Effector memory CD8-positive, alpha-beta T cell (primary cell): ENCODE measurements around the gene SYNM.

Experiments
- ATAC-seq: fragments of 150-1000 bp; cut with Tn5 transposase; replicated peaks from 2 replicates; pipeline ENCODE4 v1.10.0; 2021; ENCODE audit warnings: mild to moderate bottlenecking, moderate library complexity
- DNase-seq, 3 experiments: peaks; one replicate each; pipeline ENCODE4 v3.0.0; 2021
- H3K27ac Mint-ChIP-seq, 2 donors: one replicate each; pipeline ENCODE4 v1.8.0; 2022; ENCODE audit warnings: mild to moderate bottlenecking in 2 of 2, mixed read lengths in 2 of 2, moderate library complexity in 2 of 2
- H3K27me3 Mint-ChIP-seq, 2 donors: one replicate each; pipeline ENCODE4 v1.8.0; 2022; ENCODE audit warnings: mixed read lengths in 2 of 2
- H3K36me3 Mint-ChIP-seq: one replicate; pipeline ENCODE4 v1.8.0; 2022; ENCODE audit warnings: mild to moderate bottlenecking, moderate library complexity, mixed read lengths; ENCODE audit not compliant: insufficient read depth
- H3K4me1 Mint-ChIP-seq, 2 donors: one replicate each; pipeline ENCODE4 v1.8.0; 2022; ENCODE audit warnings: low read depth in 2 of 2, mixed read lengths in 2 of 2
- H3K4me3 Mint-ChIP-seq, 2 donors: one replicate each; pipeline ENCODE4 v1.8.0; 2022; ENCODE audit warnings: mild to moderate bottlenecking in 2 of 2, mixed read lengths in 2 of 2, moderate library complexity in 2 of 2
- H3K9me3 Mint-ChIP-seq, 2 donors: one replicate each; pipeline ENCODE4 v1.8.0; 2022; ENCODE audit warnings: mixed read lengths in 2 of 2

SYNM gene

GRCh38 chr15:99154271-99154670 is 49.4 kb downstream of the SYNM start:
- DNase-seq (no peak), ATAC-seq (no peak)
- Mint-ChIP-seq H3K4me1 (no peaks in the 10 kb centered on the region), H3K36me3 (no peaks in the 10 kb centered on the region), H3K4me3 (no peak overlapping the region), H3K27ac (no peak overlapping the region), H3K27me3 (peaks cover 10 to 44% of the 10 kb centered on the region in 2 donors), H3K9me3 (no peaks in the 10 kb centered on the region)

GRCh38 chr15:99155961-99156443 is 51.1 kb downstream of the SYNM start:
- Mint-ChIP-seq H3K36me3 (no peaks in the 10 kb centered on the region), H3K27me3 (peaks cover 10 to 31% of the 10 kb centered on the region in 2 donors), H3K9me3 (no peaks in the 10 kb centered on the region), H3K4me3 (no peak overlapping the region), H3K4me1 (no peaks in the 10 kb centered on the region), H3K27ac (no peak overlapping the region)
- ATAC-seq = no peak
- no peak for DNase-seq

- H3K4me1 Mint-ChIP-seq = no peaks in the 10 kb centered on the region
- no peak overlapping the region for H3K27ac Mint-ChIP-seq
- H3K36me3 Mint-ChIP-seq = no peaks in the 10 kb centered on the region
- H3K9me3 Mint-ChIP-seq = no peaks in the 10 kb centered on the region
- no peak overlapping the region for H3K4me3 Mint-ChIP-seq
- DNase-seq = no peak
- no peak for ATAC-seq
- peaks cover 10 to 16% of the 10 kb centered on the region in 2 donors for H3K27me3 Mint-ChIP-seq
Observed at GRCh38 chr15:99157456-99157855, 52.6 kb downstream of the SYNM start.

GRCh38 chr15:99158626-99159412 is 53.9 kb downstream of the SYNM start:
- H3K27me3 Mint-ChIP-seq = peaks cover 9 to 10% of the 10 kb centered on the region in 2 donors
- no peaks in the 10 kb centered on the region for H3K9me3 Mint-ChIP-seq
- H3K36me3 Mint-ChIP-seq = no peaks in the 10 kb centered on the region
- no peak for ATAC-seq
- no peak overlapping the region for H3K4me3 Mint-ChIP-seq
- no peaks in the 10 kb centered on the region for H3K4me1 Mint-ChIP-seq
- DNase-seq = no peak
- H3K27ac Mint-ChIP-seq = no peak overlapping the region

- peaks cover 0 to under 1% of the 10 kb centered on the region in 2 donors for H3K27me3 Mint-ChIP-seq
- DNase-seq (no peak), ATAC-seq (peak; percentile 36)
- no peaks in the 10 kb centered on the region for H3K36me3 Mint-ChIP-seq
- no peaks in the 10 kb centered on the region for H3K4me1 Mint-ChIP-seq
- H3K4me3 Mint-ChIP-seq = no peak overlapping the region
- H3K9me3 Mint-ChIP-seq = no peaks in the 10 kb centered on the region
- H3K27ac Mint-ChIP-seq = no peak overlapping the region
Observed at GRCh38 chr15:99163271-99164062, 58.6 kb downstream of the SYNM start.

- no peak for DNase-seq
Observed at GRCh38 chr15:99164119-99164518, 59.2 kb downstream of the SYNM start.

GRCh38 chr15:99165020-99165790 is 60.3 kb downstream of the SYNM start:
- H3K9me3 Mint-ChIP-seq = no peaks in the 10 kb centered on the region
- no peaks in the 10 kb centered on the region for H3K27me3 Mint-ChIP-seq
- H3K27ac Mint-ChIP-seq = no peak overlapping the region
- H3K4me3 Mint-ChIP-seq = no peak overlapping the region
- ATAC-seq (no peak), DNase-seq (no peak)
- H3K36me3 Mint-ChIP-seq = no peaks in the 10 kb centered on the region
- no peaks in the 10 kb centered on the region for H3K4me1 Mint-ChIP-seq

More at GRCh38 chr15:99164119-99164518, 59.2 kb downstream of the SYNM start:
- H3K27ac Mint-ChIP-seq = no peak overlapping the region
- no peaks in the 10 kb centered on the region for H3K4me1 Mint-ChIP-seq
- no peak for ATAC-seq
- H3K9me3 Mint-ChIP-seq = no peaks in the 10 kb centered on the region
- no peaks in the 10 kb centered on the region for H3K36me3 Mint-ChIP-seq
- H3K4me3 Mint-ChIP-seq = no peak overlapping the region
- H3K27me3 Mint-ChIP-seq = no peaks in the 10 kb centered on the region

GRCh38 chr15:99165956-99166689 is 61.2 kb downstream of the SYNM start:
- Mint-ChIP-seq H3K9me3 (no peaks in the 10 kb centered on the region), H3K27me3 (no peaks in the 10 kb centered on the region), H3K27ac (no peak overlapping the region), H3K4me3 (no peak overlapping the region), H3K36me3 (no peaks in the 10 kb centered on the region), H3K4me1 (no peaks in the 10 kb centered on the region)
- ATAC-seq = no peak
- DNase-seq = no peak

- Mint-ChIP-seq H3K4me1 (no peaks in the 10 kb centered on the region), H3K9me3 (no peaks in the 10 kb centered on the region), H3K27me3 (no peaks in the 10 kb centered on the region), H3K36me3 (no peaks in the 10 kb centered on the region), H3K27ac (no peak overlapping the region), H3K4me3 (no peak overlapping the region)
- no peak for DNase-seq
- no peak for ATAC-seq
Observed at GRCh38 chr15:99167201-99167600, 62.3 kb downstream of the SYNM start.

GRCh38 chr15:99167640-99168039 is 62.8 kb downstream of the SYNM start:
- H3K27ac Mint-ChIP-seq = no peak overlapping the region
- no peak overlapping the region for H3K4me3 Mint-ChIP-seq
- DNase-seq (no peak), ATAC-seq (no peak)
- no peaks in the 10 kb centered on the region for H3K9me3 Mint-ChIP-seq
- H3K36me3 Mint-ChIP-seq = no peaks in the 10 kb centered on the region
- H3K27me3 Mint-ChIP-seq = no peaks in the 10 kb centered on the region
- no peaks in the 10 kb centered on the region for H3K4me1 Mint-ChIP-seq

- H3K27me3 Mint-ChIP-seq = no peaks in the 10 kb centered on the region
- no peaks in the 10 kb centered on the region for H3K36me3 Mint-ChIP-seq
- no peaks in the 10 kb centered on the region for H3K9me3 Mint-ChIP-seq
- H3K4me1 Mint-ChIP-seq = no peaks in the 10 kb centered on the region
- no peak for DNase-seq
- no peak overlapping the region for H3K27ac Mint-ChIP-seq
- H3K4me3 Mint-ChIP-seq = no peak overlapping the region
- no peak for ATAC-seq
Observed at GRCh38 chr15:99168601-99169580, 64.0 kb downstream of the SYNM start.

GRCh38 chr15:99169769-99170311 is 65.0 kb downstream of the SYNM start:
- Mint-ChIP-seq H3K27ac (no peak overlapping the region), H3K4me3 (no peak overlapping the region), H3K4me1 (no peaks in the 10 kb centered on the region), H3K27me3 (peaks cover 4 to 8% of the 10 kb centered on the region in 2 donors), H3K9me3 (no peaks in the 10 kb centered on the region), H3K36me3 (no peaks in the 10 kb centered on the region)
- DNase-seq = no peak
- no peak for ATAC-seq
